GM12875 (cell line): Measurements from ENCODE around the gene SNUPN.
"Not testable (repeated sequence)": the region's sequence is repeated elsewhere in the genome, so short reads cannot be mapped to it uniquely, and the experiment has no call there.

ENCODE experiments used
- H3K4me3 ChIP-seq: one replicate; pipeline ENCODE4 v1.5.1; 2011; ENCODE audit warnings: low read depth, low read length, control low read depth
- CTCF ChIP-seq: IDR thresholded peaks from 2 replicates; pipeline ENCODE4 v1.5.1; 2011; ENCODE audit warnings: low read depth, mild to moderate bottlenecking, control low read depth, inconsistent platforms, low read length, moderate library complexity, borderline replicate concordance; ENCODE audit not compliant: insufficient read depth

Gene SNUPN

GRCh38 chr15:75578173-75578947 is 47.2 kb downstream of the SNUPN start:
- TF ChIP-seq CTCF: no peak
- peak overlapping the region; percentile 90 for H3K4me3 ChIP-seq

GRCh38 chr15:75577401-75578172 is 47.9 kb downstream of the SNUPN start:
- peak overlapping the region; percentile 90 for H3K4me3 ChIP-seq
- TF ChIP-seq CTCF: no peak

- no peak for TF ChIP-seq CTCF
- no peak overlapping the region for H3K4me3 ChIP-seq
These were observed 51.7 kb downstream of the SNUPN start for GRCh38 chr15:75573648-75574384.

GRCh38 chr15:75570126-75570845 is 55.2 kb downstream of the SNUPN start:
- no peak for TF ChIP-seq CTCF

GRCh38 chr15:75565062-75565970 is 60.2 kb downstream of the SNUPN start:
- TF ChIP-seq CTCF: no peak
- no peak overlapping the region for H3K4me3 ChIP-seq

More at GRCh38 chr15:75570126-75570845, 55.2 kb downstream of the SNUPN start:
- no peak overlapping the region for H3K4me3 ChIP-seq

- H3K4me3 ChIP-seq: no peak overlapping the region
- no peak for TF ChIP-seq CTCF
These were observed 63.6 kb downstream of the SNUPN start for GRCh38 chr15:75561888-75562287.

- H3K4me3 ChIP-seq: not testable (repeated sequence)
These were observed 66.2 kb downstream of the SNUPN start for GRCh38 chr15:75559360-75559759.

- not testable (repeated sequence) for H3K4me3 ChIP-seq
These were observed 66.6 kb downstream of the SNUPN start for GRCh38 chr15:75558955-75559354.
